ENCODE data around the gene SIRT5.

The SIRT5 gene

GRCh38 chr6:13615792-13616120 lies 41.4 kb downstream of the SIRT5 start:
- Histone ChIP-seq H3K14ac (ENCODE audit: low read length) (no peak overlapping the region), H2BK12ac (ENCODE audit: low read length) (no peak overlapping the region), H3K36me3 (ENCODE audit: control insufficient read depth in 1 of 2, insufficient read depth in 2 of 2, low read length in 2 of 2) (peaks cover 8 to 19% of the 10 kb centered on the region in 2 experiments), H3K4ac (ENCODE audit: low read depth, low read length) (peak overlapping the region; percentile 35), H3K4me2 (ENCODE audit: low read length) (peak overlapping the region; percentile 93), H3K79me2 (ENCODE audit: control insufficient read depth, insufficient read depth, low read length, poor library complexity) (peaks cover 13% of the 10 kb centered on the region), H3K9me3 (ENCODE audit: insufficient read depth, low read depth, low read length) (no peaks in the 10 kb centered on the region), H2BK120ac (ENCODE audit: insufficient read depth, low read length, poor library complexity) (no peak overlapping the region), H4K12ac (ENCODE audit: low read depth, low read length) (no peak overlapping the region), H2BK5ac (ENCODE audit: low read depth, low read length, poor library complexity) (no peak overlapping the region), H3K79me1 (ENCODE audit: low read length) (peaks cover 9% of the 10 kb centered on the region), H3K9ac (ENCODE audit: low read length) (peak overlapping the region; percentile 91), H3K27ac (ENCODE audit: low read depth, low read length) (peak overlapping the region; percentile 77), H3K4me1 (ENCODE audit: control insufficient read depth in 1 of 2, insufficient read depth in 2 of 2, low read length in 2 of 2) (peaks cover 0 to 3% of the 10 kb centered on the region in 2 experiments), H2AK5ac (ENCODE audit: low read length) (no peak overlapping the region), H3K23ac (ENCODE audit: low read length) (no peak overlapping the region), H2AFZ (ENCODE audit: insufficient read depth, low read length, poor library complexity) (no peak overlapping the region), H3K18ac (ENCODE audit: low read length) (no peak overlapping the region), H3K27me3 (ENCODE audit: insufficient read depth, low read length) (no peaks in the 10 kb centered on the region), H4K91ac (ENCODE audit: low read depth, low read length) (no peak overlapping the region), H4K8ac (ENCODE audit: low read depth, low read length) (no peak overlapping the region), H3K4me3 (ENCODE audit: low read depth, low read length) (peak overlapping the region; percentile 91)
- no CpG with 5 or more reads among the region's 14 CpGs for WGBS (ENCODE audit: extremely low coverage, insufficient coverage, insufficient read length)
- peak; percentile 28 to 49 for DNase-seq

- no peak overlapping the region for H2BK120ac ChIP-seq (ENCODE audit: insufficient read depth, low read length, poor library complexity)
- WGBS (ENCODE audit: extremely low coverage, insufficient coverage, insufficient read length): no CpG with 5 or more reads among the region's 2 CpGs
Measured at GRCh38 chr6:13617066-13617465, 42.7 kb downstream of the SIRT5 start.

GRCh38 chr6:13624871-13625288 lies 50.5 kb downstream of the SIRT5 start:
- H3K79me2 ChIP-seq (ENCODE audit: control insufficient read depth, insufficient read depth, low read length, poor library complexity): no peaks in the 10 kb centered on the region
- no peak overlapping the region for H2BK5ac ChIP-seq (ENCODE audit: low read depth, low read length, poor library complexity)
- H3K27ac ChIP-seq (ENCODE audit: low read depth, low read length): no peak overlapping the region
- H3K4ac ChIP-seq (ENCODE audit: low read depth, low read length): no peak overlapping the region
- H3K18ac ChIP-seq (ENCODE audit: low read length): no peak overlapping the region
- H2BK12ac ChIP-seq (ENCODE audit: low read length): no peak overlapping the region
- no peak overlapping the region for H3K4me3 ChIP-seq (ENCODE audit: low read depth, low read length)
- H3K79me1 ChIP-seq (ENCODE audit: low read length): no peaks in the 10 kb centered on the region
- WGBS (ENCODE audit: extremely low coverage, insufficient coverage, insufficient read length): no CpG with 5 or more reads among the region's 4 CpGs
- H3K36me3 ChIP-seq (ENCODE audit: control insufficient read depth in 1 of 2, insufficient read depth in 2 of 2, low read length in 2 of 2): peaks cover 7 to 19% of the 10 kb centered on the region in 2 experiments
- H4K12ac ChIP-seq (ENCODE audit: low read depth, low read length): no peak overlapping the region
- no peak overlapping the region for H3K9ac ChIP-seq (ENCODE audit: low read length)
- no peaks in the 10 kb centered on the region for H3K4me1 ChIP-seq (ENCODE audit: control insufficient read depth in 1 of 2, insufficient read depth in 2 of 2, low read length in 2 of 2)
- no peak overlapping the region for H3K23ac ChIP-seq (ENCODE audit: low read length)
- H3K9me3 ChIP-seq (ENCODE audit: insufficient read depth, low read depth, low read length): no peaks in the 10 kb centered on the region
- H3K14ac ChIP-seq (ENCODE audit: low read length): no peak overlapping the region
- H2BK120ac ChIP-seq (ENCODE audit: insufficient read depth, low read length, poor library complexity): no peak overlapping the region
- DNase-seq: peak in 1 of 2 donors; percentile 62
- H2AK5ac ChIP-seq (ENCODE audit: low read length): no peak overlapping the region
- no peak overlapping the region for H4K8ac ChIP-seq (ENCODE audit: low read depth, low read length)
- no peak overlapping the region for H3K4me2 ChIP-seq (ENCODE audit: low read length)
- H4K91ac ChIP-seq (ENCODE audit: low read depth, low read length): no peak overlapping the region
- H2AFZ ChIP-seq (ENCODE audit: insufficient read depth, low read length, poor library complexity): no peak overlapping the region
- H3K27me3 ChIP-seq (ENCODE audit: insufficient read depth, low read length): no peaks in the 10 kb centered on the region

More at GRCh38 chr6:13617066-13617465, 42.7 kb downstream of the SIRT5 start:
- no peak overlapping the region for H4K91ac ChIP-seq (ENCODE audit: low read depth, low read length)
- no peak overlapping the region for H3K27ac ChIP-seq (ENCODE audit: low read depth, low read length)
- H3K18ac ChIP-seq (ENCODE audit: low read length): no peak overlapping the region
- H2BK5ac ChIP-seq (ENCODE audit: low read depth, low read length, poor library complexity): no peak overlapping the region
- no peaks in the 10 kb centered on the region for H3K9me3 ChIP-seq (ENCODE audit: insufficient read depth, low read depth, low read length)
- H3K4me2 ChIP-seq (ENCODE audit: low read length): no peak overlapping the region
- no peak overlapping the region for H3K23ac ChIP-seq (ENCODE audit: low read length)
- H3K27me3 ChIP-seq (ENCODE audit: insufficient read depth, low read length): no peaks in the 10 kb centered on the region
- peaks cover 0 to 3% of the 10 kb centered on the region in 2 experiments for H3K4me1 ChIP-seq (ENCODE audit: control insufficient read depth in 1 of 2, insufficient read depth in 2 of 2, low read length in 2 of 2)
- no peak overlapping the region for H3K4ac ChIP-seq (ENCODE audit: low read depth, low read length)
- H3K36me3 ChIP-seq (ENCODE audit: control insufficient read depth in 1 of 2, insufficient read depth in 2 of 2, low read length in 2 of 2): peaks cover 8 to 23% of the 10 kb centered on the region in 2 experiments
- H3K79me1 ChIP-seq (ENCODE audit: low read length): peaks cover 9% of the 10 kb centered on the region
- no peak overlapping the region for H2BK12ac ChIP-seq (ENCODE audit: low read length)
- H3K4me3 ChIP-seq (ENCODE audit: low read depth, low read length): no peak overlapping the region
- no peak overlapping the region for H3K14ac ChIP-seq (ENCODE audit: low read length)
- H3K79me2 ChIP-seq (ENCODE audit: control insufficient read depth, insufficient read depth, low read length, poor library complexity): peaks cover 13% of the 10 kb centered on the region
- no peak overlapping the region for H3K9ac ChIP-seq (ENCODE audit: low read length)
- no peak for DNase-seq
- no peak overlapping the region for H2AK5ac ChIP-seq (ENCODE audit: low read length)
- H2AFZ ChIP-seq (ENCODE audit: insufficient read depth, low read length, poor library complexity): no peak overlapping the region
- H4K12ac ChIP-seq (ENCODE audit: low read depth, low read length): no peak overlapping the region
- no peak overlapping the region for H4K8ac ChIP-seq (ENCODE audit: low read depth, low read length)

- Histone ChIP-seq H2BK5ac (ENCODE audit: low read depth, low read length, poor library complexity) (no peak overlapping the region), H3K9ac (ENCODE audit: low read length) (no peak overlapping the region), H3K9me3 (ENCODE audit: insufficient read depth, low read depth, low read length) (no peaks in the 10 kb centered on the region), H3K18ac (ENCODE audit: low read length) (no peak overlapping the region), H2BK12ac (ENCODE audit: low read length) (no peak overlapping the region), H3K4me2 (ENCODE audit: low read length) (no peak overlapping the region), H3K23ac (ENCODE audit: low read length) (no peak overlapping the region), H4K8ac (ENCODE audit: low read depth, low read length) (no peak overlapping the region), H3K27ac (ENCODE audit: low read depth, low read length) (no peak overlapping the region), H3K4ac (ENCODE audit: low read depth, low read length) (no peak overlapping the region), H3K27me3 (ENCODE audit: insufficient read depth, low read length) (no peaks in the 10 kb centered on the region), H2AFZ (ENCODE audit: insufficient read depth, low read length, poor library complexity) (no peak overlapping the region), H4K91ac (ENCODE audit: low read depth, low read length) (no peak overlapping the region), H3K14ac (ENCODE audit: low read length) (no peak overlapping the region), H3K79me2 (ENCODE audit: control insufficient read depth, insufficient read depth, low read length, poor library complexity) (no peaks in the 10 kb centered on the region), H3K4me3 (ENCODE audit: low read depth, low read length) (no peak overlapping the region), H2BK120ac (ENCODE audit: insufficient read depth, low read length, poor library complexity) (no peak overlapping the region), H4K12ac (ENCODE audit: low read depth, low read length) (no peak overlapping the region), H3K36me3 (ENCODE audit: control insufficient read depth in 1 of 2, insufficient read depth in 2 of 2, low read length in 2 of 2) (peaks cover 8 to 11% of the 10 kb centered on the region in 2 experiments), H3K4me1 (ENCODE audit: control insufficient read depth in 1 of 2, insufficient read depth in 2 of 2, low read length in 2 of 2) (no peaks in the 10 kb centered on the region), H3K79me1 (ENCODE audit: low read length) (no peaks in the 10 kb centered on the region), H2AK5ac (ENCODE audit: low read length) (no peak overlapping the region)
- WGBS (ENCODE audit: extremely low coverage, insufficient coverage, insufficient read length): no CpG with 5 or more reads among the region's 4 CpGs
- DNase-seq: no peak
Measured at GRCh38 chr6:13629459-13630116, 55.2 kb downstream of the SIRT5 start.
